ENCODE results near the gene DALRD3.

The DALRD3 gene, protein sequence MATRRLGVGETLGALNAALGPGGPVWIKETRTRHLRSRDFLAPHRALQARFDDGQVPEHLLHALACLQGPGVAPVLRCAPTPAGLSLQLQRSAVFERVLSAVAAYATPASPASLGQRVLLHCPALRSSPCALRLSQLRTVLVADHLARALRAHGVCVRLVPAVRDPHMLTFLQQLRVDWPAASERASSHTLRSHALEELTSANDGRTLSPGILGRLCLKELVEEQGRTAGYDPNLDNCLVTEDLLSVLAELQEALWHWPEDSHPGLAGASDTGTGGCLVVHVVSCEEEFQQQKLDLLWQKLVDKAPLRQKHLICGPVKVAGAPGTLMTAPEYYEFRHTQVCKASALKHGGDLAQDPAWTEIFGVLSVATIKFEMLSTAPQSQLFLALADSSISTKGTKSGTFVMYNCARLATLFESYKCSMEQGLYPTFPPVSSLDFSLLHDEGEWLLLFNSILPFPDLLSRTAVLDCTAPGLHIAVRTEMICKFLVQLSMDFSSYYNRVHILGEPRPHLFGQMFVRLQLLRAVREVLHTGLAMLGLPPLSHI

DNA sequence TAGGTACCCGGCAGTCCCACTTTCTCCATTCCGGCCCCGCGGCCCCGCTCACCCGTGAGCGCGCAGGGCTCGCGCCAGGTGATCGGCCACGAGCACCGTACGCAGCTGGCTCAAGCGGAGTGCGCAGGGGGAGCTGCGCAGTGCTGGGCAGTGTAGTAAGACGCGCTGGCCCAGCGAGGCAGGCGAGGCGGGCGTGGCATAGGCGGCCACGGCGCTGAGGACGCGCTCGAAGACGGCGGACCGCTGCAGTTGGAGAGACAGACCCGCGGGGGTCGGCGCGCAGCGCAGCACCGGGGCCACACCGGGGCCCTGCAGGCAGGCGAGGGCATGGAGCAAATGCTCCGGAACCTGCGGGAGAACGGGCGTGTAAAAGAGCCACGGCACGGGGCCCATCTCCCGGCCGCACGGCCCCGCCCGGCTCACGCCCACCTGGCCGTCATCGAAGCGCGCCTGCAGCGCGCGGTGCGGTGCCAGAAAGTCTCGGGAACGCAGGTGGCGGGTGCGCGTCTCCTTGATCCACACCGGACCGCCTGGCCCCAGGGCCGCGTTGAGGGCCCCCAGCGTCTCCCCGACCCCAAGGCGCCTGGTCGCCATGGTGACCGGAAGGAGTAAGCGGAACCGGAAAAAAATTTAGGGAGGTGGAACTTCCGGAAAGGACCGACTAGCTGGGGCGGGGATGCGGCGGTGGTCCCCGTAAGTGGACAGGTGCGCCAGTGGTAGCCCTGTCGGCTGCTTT lies at the start of gene DALRD3:
DALRD3 (minus strand) TSS at position 610 of the 736 bp plus-strand sequence; CDS start at position 594, 16 bp downstream.
- DNase-seq, result peak; percentile 81

DNA sequence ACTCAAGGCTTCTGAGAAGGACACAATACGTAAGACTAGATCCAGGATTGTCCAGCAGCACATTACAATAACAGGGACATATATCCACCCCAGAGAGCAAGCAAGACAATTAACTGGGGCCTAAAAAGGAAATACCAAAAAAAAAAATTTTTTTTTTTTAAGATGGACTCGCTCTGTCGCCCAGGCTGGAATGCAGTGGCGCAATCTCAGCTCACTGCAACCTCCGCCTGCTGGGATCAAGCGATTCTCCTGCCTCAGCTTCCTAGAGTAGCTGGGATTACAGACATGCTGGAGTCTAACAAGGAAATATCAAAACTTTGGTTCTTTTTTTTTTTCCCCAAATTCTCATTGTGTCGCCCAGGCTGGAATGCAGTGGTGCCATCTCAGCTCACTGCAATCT lies 39.6 kb upstream of the DALRD3 start:
- DNase-seq, result no peak

DNA sequence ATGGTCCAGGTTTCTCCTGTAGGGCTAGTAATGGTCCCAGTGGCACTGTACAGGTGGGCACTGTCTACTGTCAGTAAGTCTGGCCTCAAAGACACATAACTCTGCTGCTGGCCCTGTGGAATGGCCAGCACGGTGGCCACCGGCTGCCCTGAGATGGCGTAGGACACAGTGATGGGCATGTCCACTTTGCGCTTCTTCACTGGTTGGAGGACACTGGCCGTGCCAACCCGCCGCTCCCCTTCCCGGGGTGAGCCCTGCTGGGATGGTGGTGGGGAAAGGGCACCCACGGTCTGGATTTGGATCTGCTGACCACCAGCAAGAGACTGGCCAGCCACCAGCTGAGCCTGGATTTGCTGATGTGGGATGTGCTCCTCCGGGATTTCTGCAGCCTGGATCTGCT lies 38.9 kb upstream of the DALRD3 start:
- DNase-seq, result no peak

DNA sequence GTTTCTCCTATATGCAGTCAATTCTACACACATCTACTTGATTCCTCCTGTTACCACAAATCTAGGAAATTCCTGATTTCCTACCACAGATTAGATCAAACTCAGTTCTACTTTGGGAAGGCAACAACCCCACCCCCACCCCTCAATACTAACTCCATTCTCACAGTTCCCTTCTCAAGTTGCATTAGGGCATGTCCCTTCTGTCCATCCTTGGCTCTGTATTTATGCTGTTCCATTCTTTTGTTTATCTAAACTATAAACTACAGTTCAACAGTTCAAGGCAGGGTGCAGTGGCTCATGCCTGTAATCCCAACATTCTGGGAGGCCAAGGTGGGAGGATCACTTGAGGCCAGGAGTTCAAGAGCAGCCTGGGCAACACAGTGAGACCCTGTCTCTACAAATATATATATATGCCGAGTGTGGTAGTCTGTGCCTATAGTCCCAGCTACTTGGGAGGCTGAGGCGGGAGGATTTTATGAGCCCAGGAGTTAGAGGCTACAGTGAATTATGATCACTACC lies 36.0 kb upstream of the DALRD3 start:
- DNase-seq, result no peak

DNA sequence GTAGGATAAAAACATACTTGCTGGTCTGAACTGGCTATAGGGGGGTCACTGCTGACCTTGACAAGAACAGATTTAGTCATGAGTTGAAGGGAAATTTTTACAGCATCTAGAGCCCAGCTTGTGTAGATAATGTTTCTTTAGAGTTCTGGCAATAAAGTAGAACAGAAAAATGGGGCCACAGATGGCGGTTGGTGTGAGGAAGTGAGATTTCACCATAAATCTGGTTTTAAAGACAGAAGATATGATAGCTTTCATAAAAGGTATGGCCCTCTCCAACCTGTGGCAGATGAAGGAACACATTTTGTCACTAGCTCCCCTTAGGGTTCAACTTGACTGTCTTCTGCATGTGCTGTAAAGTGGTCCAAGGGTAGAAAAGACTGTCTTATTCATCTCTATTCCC lies 35.2 kb upstream of the DALRD3 start:
- no peak for DNase-seq

DNA sequence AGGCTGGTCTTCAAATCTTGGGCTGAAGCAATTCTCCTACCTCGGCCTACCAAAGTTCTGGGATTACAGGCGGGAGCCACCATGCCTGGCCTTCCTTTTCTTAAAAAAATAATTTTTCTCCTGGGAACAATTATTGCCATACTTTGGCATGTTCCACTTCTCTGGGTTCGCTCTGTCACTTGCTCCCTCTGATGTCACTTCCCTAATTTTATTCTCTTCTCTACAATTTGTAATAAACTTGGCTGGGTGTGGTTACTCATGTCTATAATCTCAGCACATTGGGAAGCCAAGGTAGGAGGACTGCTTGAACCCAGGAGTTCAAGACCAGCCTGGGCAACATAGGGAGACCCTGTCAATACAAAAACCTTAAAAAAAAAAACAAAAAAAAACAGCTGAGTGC lies 16.9 kb upstream of the DALRD3 start:
- DNase-seq, result no peak

DNA sequence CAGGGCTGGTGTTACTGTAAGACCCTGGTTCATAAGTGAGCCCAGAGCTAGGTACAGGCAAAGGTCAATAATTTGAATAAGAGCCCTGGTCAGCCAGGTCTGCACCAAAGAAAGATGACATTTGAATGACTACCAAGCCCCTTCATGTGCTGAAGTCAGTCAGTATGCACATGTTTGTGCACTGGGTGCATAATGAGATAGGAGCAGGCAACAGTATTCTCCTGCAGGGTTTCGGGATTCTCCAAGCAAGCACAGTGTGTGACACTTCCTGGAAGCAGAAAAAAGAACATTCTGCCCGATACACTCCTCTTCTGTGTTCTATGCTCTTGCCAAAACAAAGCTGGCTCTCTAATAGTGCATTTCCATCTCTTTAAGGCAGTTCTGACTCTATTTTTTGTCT lies 16.3 kb upstream of the DALRD3 start:
- DNase-seq, result no peak

DNA sequence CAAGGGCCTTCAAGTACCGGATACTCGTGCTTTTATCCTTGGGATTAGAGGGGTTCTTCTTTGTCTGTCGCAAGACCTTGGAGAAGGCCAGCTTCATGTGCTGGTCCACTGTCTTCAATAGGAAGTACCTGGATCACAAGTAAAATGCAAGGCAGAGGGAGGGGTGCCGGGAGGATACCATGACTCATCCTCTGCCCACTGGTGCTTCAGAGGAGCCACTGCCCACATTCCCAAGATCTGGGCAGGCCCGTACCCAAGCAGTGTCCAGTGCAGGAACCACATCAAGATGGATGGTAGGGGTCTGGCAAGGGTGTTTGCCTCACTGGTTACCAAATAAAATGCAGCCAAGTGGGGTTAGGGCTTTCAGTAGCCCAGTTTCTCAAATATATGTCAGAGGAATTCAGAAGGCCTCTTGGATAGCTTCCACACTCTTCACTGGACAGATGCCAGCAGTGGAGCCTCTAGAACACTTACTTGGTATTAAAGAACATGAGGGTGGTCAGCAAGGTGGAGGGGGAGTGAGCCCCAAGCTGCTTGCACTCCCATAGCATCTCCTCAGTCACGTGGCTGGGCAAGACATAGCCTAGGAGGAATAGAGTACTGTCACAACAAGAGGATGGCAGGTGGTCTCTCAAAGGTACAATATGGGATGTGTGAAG lies 14.4 kb upstream of the DALRD3 start:
- DNase-seq, result no peak

DNA sequence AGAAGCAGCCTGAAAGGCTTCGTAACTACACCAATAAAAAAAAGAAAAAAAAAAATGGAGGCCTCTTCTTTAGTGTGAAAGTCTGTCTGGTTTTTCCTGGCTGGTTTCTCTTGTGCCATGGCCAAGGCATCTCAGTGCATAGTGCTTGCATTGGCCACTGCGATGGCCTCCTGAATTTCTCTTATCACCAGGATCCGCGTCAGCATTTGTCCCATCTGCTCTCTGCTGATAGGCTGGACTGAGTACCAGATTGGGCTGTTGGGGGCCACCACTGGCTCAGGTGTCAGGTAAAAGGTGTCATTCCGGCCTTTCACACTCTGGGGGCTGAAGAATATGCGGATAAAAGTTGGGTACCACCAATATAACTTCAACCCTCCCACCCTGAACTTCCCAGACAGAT lies 11.9 kb upstream of the DALRD3 start:
- DNase-seq, result no peak

DNA sequence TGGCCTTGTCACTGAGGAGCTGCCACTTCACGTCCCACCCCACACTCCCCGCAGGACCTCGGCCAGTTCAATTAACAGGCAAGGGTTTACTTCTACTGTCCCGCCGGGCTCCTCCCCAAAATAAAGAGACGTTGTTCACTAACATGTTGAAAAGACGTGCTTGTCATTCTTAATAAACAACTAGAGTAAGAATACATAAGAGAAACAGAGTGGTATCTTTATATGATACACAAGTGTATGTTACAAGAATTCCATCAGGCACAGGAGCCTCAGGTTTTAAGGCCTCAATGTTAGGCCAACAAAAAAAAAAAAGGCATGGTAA lies 11.1 kb upstream of the DALRD3 start:
- no peak for DNase-seq

DNA sequence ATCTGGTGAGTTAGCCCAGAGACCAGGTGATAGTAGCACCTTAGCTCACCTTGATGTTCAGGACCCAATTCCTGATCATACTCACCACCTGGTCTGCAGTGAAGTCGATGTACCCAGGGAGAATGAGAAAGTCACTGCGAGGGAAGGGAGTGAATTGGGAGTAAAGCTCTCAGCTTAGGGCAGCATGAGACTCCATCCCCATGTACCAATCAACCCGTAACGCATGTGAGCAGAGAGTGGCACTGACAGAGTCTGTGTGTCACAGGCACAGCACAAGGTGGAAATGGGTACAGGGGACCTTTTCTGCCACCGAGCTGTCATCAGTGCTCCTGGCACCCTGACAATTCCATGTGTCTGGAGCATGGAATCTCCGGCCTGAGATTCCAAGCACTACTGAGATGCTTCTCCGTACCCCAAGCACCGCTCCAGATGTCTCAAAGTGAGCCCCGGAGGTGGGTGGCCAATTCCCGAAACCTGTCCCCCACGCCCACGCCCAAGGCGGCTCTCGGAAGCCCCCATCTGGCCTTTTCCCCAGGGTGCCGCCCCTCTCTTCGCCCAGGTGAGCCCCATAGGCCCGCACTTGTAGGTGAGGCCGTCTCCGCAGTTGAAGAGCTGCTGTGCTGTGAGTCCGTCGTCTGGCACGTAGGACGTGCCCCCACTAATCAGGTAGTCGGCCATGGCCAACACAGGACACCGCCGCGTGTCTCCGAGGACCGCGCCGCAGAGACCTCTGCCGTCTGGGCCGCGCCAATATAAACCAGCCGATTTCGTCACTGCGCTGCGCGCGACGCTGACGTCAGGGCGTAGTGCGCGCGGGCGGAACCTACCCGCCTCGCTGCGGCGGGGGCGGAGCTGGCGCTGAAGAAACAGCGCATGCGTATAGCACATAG lies 10.5 kb upstream of the DALRD3 start, which contains the start of gene IMPDH2:
IMPDH2 (minus strand) TSS at position 726 of the 890 bp plus-strand sequence; CDS start at position 678, 48 bp downstream.
- DNase-seq, result peak; percentile 97

DNA sequence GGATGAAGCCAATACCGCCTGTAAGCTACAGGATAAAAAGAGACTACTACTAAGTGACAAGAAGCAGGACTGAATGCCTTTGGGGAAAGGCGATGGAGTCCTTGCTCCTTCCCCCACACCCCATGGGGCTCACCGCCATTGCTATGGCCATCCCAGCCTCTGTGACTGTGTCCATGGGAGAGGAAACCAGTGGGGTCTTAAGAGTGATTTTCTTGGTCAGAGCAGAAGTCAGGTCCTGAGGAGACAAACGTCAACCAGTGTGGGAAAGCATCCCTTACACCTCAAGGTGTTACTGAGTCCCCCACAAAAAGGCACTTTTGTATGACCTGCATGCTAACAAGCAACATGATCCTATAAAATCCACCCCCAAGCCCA lies 9.9 kb upstream of the DALRD3 start:
- DNase-seq, result no peak

DNA sequence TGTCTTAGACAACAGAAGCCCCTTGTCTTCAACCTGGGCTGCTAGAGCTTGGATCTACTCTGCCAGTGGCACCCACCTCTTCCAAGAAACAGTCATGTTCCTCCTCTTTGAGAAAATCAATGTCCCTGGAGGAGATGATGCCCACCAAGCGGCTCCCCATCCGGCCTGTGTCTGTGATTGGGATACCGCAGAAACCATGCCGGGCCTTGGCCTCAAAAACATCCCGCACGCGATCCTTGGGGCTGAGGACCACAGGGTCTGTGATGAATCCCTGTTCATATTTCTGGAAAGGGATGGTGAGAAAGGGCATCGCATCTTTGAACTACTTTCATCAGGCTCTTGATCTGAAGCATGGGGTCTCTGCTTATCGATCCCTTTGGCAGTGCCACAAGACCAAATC lies 9.3 kb upstream of the DALRD3 start:
- no peak for DNase-seq

DNA sequence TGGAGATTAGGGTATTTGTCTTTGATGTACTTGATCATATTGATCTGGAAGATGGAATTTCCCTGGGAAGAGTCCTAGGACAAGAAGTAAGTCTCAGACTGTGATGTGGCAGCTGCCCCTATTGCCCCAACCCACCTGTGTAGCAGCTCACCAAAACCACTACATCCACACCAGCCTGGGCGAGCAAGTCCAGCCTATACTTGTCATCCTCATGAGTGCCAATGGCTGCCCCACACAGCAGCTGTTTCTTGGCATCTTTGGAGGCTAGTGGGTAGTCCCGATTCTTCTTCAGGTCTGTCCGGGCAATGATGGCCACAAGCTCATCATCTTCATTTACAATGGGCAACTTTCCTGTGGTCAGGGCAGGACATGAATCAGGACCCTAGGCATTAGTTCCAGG lies 8.2 kb upstream of the DALRD3 start:
- no peak for DNase-seq

DNA sequence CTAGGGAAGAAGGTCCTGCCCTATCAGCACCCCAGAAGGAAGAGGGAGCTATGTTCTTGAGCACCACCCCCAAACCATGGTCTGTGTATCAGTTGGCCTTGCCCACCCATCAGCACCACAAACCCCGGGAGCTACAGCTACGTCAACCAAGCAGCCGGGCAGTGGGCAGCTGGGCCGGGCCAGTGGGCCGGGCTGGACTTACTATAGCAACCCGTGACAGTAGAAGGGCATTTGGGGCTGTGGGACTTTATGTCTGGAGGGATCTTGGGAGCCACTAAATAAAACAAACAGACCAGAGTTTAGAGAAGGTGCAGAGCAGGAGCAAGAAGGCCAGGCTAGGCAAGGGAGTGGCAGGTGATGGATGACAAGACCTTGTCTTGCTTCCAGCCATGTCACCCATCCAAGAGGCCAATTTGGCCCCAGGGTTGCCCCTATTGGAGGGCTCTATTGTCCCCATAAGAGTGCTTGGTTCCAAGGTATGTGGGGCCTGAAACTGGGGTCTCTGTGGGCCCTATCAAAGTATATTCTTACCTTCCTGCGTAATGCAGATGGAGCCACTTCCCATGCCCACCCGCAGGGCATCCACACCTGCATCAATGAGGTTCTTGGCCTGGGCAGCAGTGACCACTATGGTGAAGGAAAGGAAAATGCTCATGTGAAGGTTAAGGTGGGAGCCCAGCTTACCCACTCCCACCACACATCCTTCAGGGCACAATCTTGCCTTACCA lies 7.6 kb upstream of the DALRD3 start:
- no peak for DNase-seq

DNA sequence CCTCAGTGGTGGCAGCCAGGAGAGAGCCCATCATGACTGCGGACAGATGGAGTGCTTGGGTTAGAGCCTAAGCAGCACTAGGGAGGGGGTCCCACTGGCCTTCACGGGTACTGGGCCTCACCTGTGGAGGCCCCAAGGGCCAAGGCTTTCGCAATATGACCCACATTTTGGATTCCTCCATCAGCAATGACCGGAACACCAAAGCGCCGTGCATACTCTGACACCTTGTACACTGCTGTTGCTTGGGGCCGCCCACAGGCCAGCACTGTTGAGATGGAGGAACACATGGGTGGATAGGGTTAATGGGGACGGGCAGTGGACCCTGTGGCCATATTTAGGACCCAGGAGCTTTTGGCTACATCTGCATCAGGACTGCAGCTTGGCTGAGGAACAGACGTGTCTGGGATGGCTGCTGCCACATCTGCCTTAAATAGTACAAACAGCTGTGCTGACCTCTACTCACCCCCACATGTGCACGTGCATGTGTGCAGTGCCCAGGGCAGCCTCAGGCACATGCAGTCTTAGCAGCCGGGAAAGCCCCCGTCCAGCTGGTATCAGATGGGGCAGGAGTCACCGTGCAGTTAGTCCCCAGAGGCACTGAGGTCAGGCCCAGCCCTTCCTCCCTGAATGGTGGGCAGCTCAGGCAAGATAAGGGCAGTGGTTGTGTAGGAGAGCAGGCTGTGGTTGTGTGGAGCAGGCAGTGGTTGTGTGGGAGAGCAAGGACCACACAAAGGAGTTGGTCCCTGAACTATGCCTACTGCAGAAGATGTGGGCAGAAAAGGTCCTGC lies 6.8 kb upstream of the DALRD3 start:
- DNase-seq, result no peak

DNA sequence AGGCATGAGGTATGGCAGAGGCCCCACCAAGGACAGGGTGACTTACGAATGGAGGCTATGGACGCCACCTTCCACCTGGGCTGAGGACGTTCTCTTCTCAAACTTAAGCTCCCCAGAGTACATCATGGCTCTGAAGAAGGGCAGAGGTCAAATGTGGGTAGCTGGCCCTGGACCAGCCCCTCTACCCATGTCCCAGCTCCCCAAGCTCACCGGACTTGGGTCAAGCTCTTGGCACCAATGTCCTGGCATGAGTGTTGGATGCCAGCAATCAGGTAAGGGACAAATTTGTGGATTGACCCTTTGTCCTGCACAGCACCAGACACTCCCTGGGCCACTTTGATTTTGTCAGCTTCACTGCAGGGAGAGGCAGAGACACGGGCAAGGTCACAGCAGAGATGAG lies 6.1 kb upstream of the DALRD3 start:
- DNase-seq, result no peak

DNA sequence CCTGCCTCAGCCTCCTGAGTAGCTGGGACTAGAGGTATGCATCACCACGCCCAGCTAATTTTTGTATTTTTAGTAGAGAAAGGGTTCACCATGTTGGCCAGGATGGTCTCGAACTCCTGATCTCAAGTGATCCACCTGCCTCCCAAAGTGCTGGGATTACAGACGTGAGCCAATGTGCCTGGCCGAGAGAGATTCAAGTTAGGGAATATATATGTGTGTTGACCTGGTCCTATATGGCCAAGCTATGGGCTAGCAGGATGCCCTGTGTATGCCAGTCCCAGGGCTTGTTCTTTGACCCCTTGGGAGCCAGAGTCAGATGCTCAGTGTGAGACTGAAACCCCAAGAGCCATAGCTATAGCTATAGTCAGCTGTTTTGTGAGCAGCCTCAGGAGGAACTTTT lies 5.4 kb upstream of the DALRD3 start:
- DNase-seq, result no peak

DNA sequence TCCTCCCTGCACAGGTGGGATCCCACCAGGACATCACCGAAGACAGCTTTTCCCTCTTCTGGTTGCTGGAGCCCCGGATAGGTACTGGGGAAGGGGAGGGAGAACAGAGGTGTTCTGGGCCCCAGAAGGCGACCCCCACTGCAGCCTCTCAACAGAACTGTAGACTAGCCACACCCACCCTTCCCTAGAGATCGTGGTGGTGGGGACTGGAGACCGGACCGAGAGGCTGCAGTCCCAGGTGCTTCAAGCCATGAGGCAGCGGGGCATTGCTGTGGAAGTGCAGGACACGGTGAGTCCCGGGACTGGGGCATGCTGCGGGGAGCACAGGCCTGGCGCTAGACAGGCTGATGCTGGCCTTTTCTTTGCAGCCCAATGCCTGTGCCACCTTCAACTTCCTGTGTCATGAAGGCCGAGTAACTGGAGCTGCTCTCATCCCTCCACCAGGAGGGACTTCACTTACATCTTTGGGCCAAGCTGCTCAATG lies 4.3 kb upstream of the DALRD3 start:
- DNase-seq, result no peak

DNA sequence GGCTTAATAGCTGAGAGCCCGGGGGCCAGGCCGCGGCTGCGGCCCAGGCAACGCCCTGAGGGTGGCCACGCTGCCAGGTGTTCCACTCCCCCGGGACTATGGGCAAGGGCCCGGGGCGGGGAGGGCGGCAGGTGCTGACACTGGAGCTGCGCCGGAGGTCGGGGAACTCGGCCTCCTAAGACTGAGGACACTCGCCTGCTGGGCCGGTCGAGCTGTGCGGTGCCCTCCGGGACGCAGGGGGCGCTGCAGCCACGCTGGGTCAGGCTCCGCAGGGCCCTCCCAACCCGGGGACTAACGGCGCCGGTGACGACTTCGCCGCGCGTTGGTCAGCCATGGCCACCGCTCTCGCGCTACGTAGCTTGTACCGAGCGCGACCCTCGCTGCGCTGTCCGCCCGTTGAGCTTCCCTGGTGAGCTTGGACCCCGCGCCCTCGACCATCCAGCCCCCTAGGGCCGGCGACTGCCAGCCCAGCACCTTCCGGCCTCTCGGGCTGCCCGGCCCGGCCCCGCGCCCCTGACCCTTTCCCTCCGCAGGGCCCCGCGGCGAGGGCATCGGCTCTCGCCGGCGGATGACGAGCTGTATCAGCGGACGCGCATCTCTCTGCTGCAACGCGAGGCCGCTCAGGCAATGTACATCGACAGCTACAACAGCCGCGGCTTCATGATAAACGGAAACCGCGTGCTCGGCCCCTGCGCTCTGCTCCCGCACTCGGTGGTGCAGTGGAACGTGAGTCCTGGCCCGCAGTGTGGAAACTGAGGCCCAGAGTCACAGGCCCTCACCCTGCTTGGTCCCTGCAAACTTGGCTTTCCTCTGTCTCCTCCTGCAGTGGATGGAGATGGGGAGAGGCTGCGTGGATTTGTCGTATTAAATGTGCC lies 3.7 kb upstream of the DALRD3 start, which contains the start of gene NDUFAF3:
NDUFAF3 (plus strand) TSS at position 309 of the 875 bp plus-strand sequence; CDS start at position 333, 24 bp downstream.
- peak; percentile 96 for DNase-seq

All from activated CD4-positive, alpha-beta T cell treated with anti-CD3 and anti-CD28 coated beads, Interleukin-10, Interleukin-2, amounts not matched to agents 100 ng/mL and 50 ng/mL, durations not matched to agents 16 hours and 8 hours (primary cell).